ENCODE measurements around the gene LDAH. TPM values are rescaled to one million over a fixed set of nuclear protein-coding genes. Genes with fewer than 3 reads are reported as not detected.
A peak's percentile ranks its signal among the peaks of the same experiment; 100 is the strongest.

LDAH gene
- total and polyA plus RNA-seq, 2 experiments from 2014 or later: 13.2 to 27.6 TPM

- Histone ChIP-seq H4K20me1 (ENCODE audit: insufficient read depth) (no peaks in the 10 kb centered on the region), H3K4me3 (peak overlapping the region; percentile 83), H3F3A (ENCODE audit: insufficient read depth) (no peaks in the 10 kb centered on the region), H3K9me3 (ENCODE audit: low read depth) (no peaks in the 10 kb centered on the region), H3K27me3 (replicated peaks; ENCODE audit: insufficient read depth) (no peaks in the 10 kb centered on the region; the same call in 1 of the 2 replicates), H3K27ac (no peak overlapping the region), H3K4me1 (ENCODE audit: insufficient read depth) (peaks cover 7% of the 10 kb centered on the region; the same call in 1 of the 2 replicates), H3K36me3 (ENCODE audit: low read depth) (no peaks in the 10 kb centered on the region), H3K4me2 (ENCODE audit: unreplicated experiment) (peak overlapping the region; percentile 79), H3K9me2 (ENCODE audit: insufficient read depth) (no peaks in the 10 kb centered on the region), H3K79me2 (ENCODE audit: insufficient read depth) (peaks cover 9% of the 10 kb centered on the region; the same call in 1 of the 2 replicates), H3K9ac (peak overlapping the region; percentile 90), H2AFZ (peak overlapping the region; percentile 100; the same call in 1 of the 2 replicates)
- 51 to 55% methylated on average over 7 of the region's 7 CpGs for WGBS, 2 experiments (ENCODE audit: low coverage in 1 of 2, low lambda C conversion rate in 2 of 2, missing lambda C conversion rate in 2 of 2)
- in situ Hi-C loops (cut with MboI): loop anchor here (10.0 kb wide), 1 partner anchor 215 kb away; no protein-coding TSS in a partner anchor
- TF ChIP-seq EZH2phosphoT487 (IDR thresholded peaks at IDR 0.05; ENCODE audit: insufficient read depth, low read depth): no peak
- no peak for TF ChIP-seq EZH2 (IDR thresholded peaks at IDR 0.05; ENCODE audit: insufficient read depth, poor library complexity, severe bottlenecking)
- DNase-seq: no peak
These were observed 172.9 kb downstream of the LDAH start for GRCh38 chr2:20649976-20650375.

GRCh38 chr2:20649576-20649975 lies 173.3 kb downstream of the LDAH start:
- Histone ChIP-seq H4K20me1 (ENCODE audit: insufficient read depth) (no peaks in the 10 kb centered on the region), H3K4me3 (peak overlapping the region; percentile 83; the same call in 1 of the 2 replicates), H3K27me3 (replicated peaks; ENCODE audit: insufficient read depth) (no peaks in the 10 kb centered on the region; the same call in 1 of the 2 replicates), H3K79me2 (ENCODE audit: insufficient read depth) (peaks cover 9% of the 10 kb centered on the region; the same call in 1 of the 2 replicates), H3K4me2 (ENCODE audit: unreplicated experiment) (no peak overlapping the region), H3K9me2 (ENCODE audit: insufficient read depth) (no peaks in the 10 kb centered on the region), H3K9me3 (ENCODE audit: low read depth) (no peaks in the 10 kb centered on the region), H3K4me1 (ENCODE audit: insufficient read depth) (peaks cover 7% of the 10 kb centered on the region; the same call in 1 of the 2 replicates), H3K27ac (no peak overlapping the region), H3K9ac (no peak overlapping the region), H2AFZ (no peak overlapping the region), H3K36me3 (ENCODE audit: low read depth) (no peaks in the 10 kb centered on the region), H3F3A (ENCODE audit: insufficient read depth) (no peaks in the 10 kb centered on the region)
- in situ Hi-C loops (cut with MboI): loop anchor here (10.0 kb wide), 1 partner anchor 215 kb away; no protein-coding TSS in a partner anchor
- no peak for TF ChIP-seq EZH2 (IDR thresholded peaks at IDR 0.05; ENCODE audit: insufficient read depth, poor library complexity, severe bottlenecking)
- TF ChIP-seq EZH2phosphoT487 (IDR thresholded peaks at IDR 0.05; ENCODE audit: insufficient read depth, low read depth): no peak
- peak; percentile 12 for DNase-seq
- 80 to 82% methylated on average over 11 of the region's 11 CpGs for WGBS, 2 experiments (ENCODE audit: low coverage in 1 of 2, low lambda C conversion rate in 2 of 2, missing lambda C conversion rate in 2 of 2)

- in situ Hi-C loops (cut with MboI): loop anchor here (10.0 kb wide), 1 partner anchor 214 kb away; no protein-coding TSS in a partner anchor
- Histone ChIP-seq H3K36me3 (ENCODE audit: low read depth) (no peaks in the 10 kb centered on the region), H3K9ac (no peak overlapping the region), H3K4me2 (ENCODE audit: unreplicated experiment) (no peak overlapping the region), H3K27ac (no peak overlapping the region), H3K27me3 (replicated peaks; ENCODE audit: insufficient read depth) (no peaks in the 10 kb centered on the region), H3K9me2 (ENCODE audit: insufficient read depth) (no peaks in the 10 kb centered on the region), H3K4me1 (ENCODE audit: insufficient read depth) (peaks cover 7% of the 10 kb centered on the region; the same call in 1 of the 2 replicates), H2AFZ (no peak overlapping the region), H3K9me3 (ENCODE audit: low read depth) (no peaks in the 10 kb centered on the region), H3K4me3 (no peak overlapping the region), H3K79me2 (ENCODE audit: insufficient read depth) (peaks cover 9% of the 10 kb centered on the region; the same call in 1 of the 2 replicates), H4K20me1 (ENCODE audit: insufficient read depth) (no peaks in the 10 kb centered on the region), H3F3A (ENCODE audit: insufficient read depth) (no peaks in the 10 kb centered on the region)
- no peak for DNase-seq
- WGBS, 2 experiments (ENCODE audit: low coverage in 1 of 2, low lambda C conversion rate in 2 of 2, missing lambda C conversion rate in 2 of 2): 92 to 94% methylated on average over 9 of the region's 9 CpGs
- TF ChIP-seq EZH2 (IDR thresholded peaks at IDR 0.05; ENCODE audit: insufficient read depth, poor library complexity, severe bottlenecking) (no peak), EZH2phosphoT487 (IDR thresholded peaks at IDR 0.05; ENCODE audit: insufficient read depth, low read depth) (no peak)
These were observed 174.1 kb downstream of the LDAH start for GRCh38 chr2:20648831-20649230.

- Histone ChIP-seq H3K9me3 (ENCODE audit: low read depth) (no peaks in the 10 kb centered on the region), H4K20me1 (ENCODE audit: insufficient read depth) (no peaks in the 10 kb centered on the region), H3K4me2 (ENCODE audit: unreplicated experiment) (no peak overlapping the region), H3K36me3 (ENCODE audit: low read depth) (no peaks in the 10 kb centered on the region), H2AFZ (no peak overlapping the region), H3K27me3 (replicated peaks; ENCODE audit: insufficient read depth) (no peaks in the 10 kb centered on the region), H3K9ac (no peak overlapping the region), H3K9me2 (ENCODE audit: insufficient read depth) (no peaks in the 10 kb centered on the region), H3K79me2 (ENCODE audit: insufficient read depth) (peaks cover 9% of the 10 kb centered on the region; the same call in 1 of the 2 replicates), H3K4me3 (no peak overlapping the region), H3K4me1 (ENCODE audit: insufficient read depth) (peaks cover 7% of the 10 kb centered on the region; the same call in 1 of the 2 replicates), H3K27ac (no peak overlapping the region), H3F3A (ENCODE audit: insufficient read depth) (no peaks in the 10 kb centered on the region)
- no peak for DNase-seq
- TF ChIP-seq EZH2 (IDR thresholded peaks at IDR 0.05; ENCODE audit: insufficient read depth, poor library complexity, severe bottlenecking) (no peak), EZH2phosphoT487 (IDR thresholded peaks at IDR 0.05; ENCODE audit: insufficient read depth, low read depth) (no peak)
- in situ Hi-C loops (cut with MboI): loop anchor here (10.0 kb wide), 1 partner anchor 213 kb away; no protein-coding TSS in a partner anchor
- WGBS, 2 experiments (ENCODE audit: low coverage in 1 of 2, low lambda C conversion rate in 2 of 2, missing lambda C conversion rate in 2 of 2): 92 to 93% methylated on average over 4 of the region's 4 CpGs
These were observed 174.7 kb downstream of the LDAH start for GRCh38 chr2:20648206-20648605.

All from GM23248 (cell line).